Activated T-helper 2 cell treated with anti-CD3 and anti-CD28 coated beads, Interferon-gamma antibody, Interleukin-2, Interleukin-4, amounts not matched to agents 10 μg/mL and 5 μg/mL and 100 μg/mL, durations not matched to agents 14 hours and 24 hours and 36 hours (primary cell): Measurements from ENCODE around the gene CCDC51. TPM values are rescaled to one million over a fixed set of nuclear protein-coding genes. Genes with fewer than 3 reads are reported as not detected.

Experiments used
- DNase-seq: peaks from one replicate; pipeline ENCODE4 v3.0.0; 2021; ENCODE audit warnings: low spot score
- H3K27ac Mint-ChIP-seq: one replicate; pipeline ENCODE4 v1.8.0; 2021; ENCODE audit warnings: mixed read lengths
- H3K27me3 Mint-ChIP-seq: one replicate; pipeline ENCODE4 v1.8.0; 2021; ENCODE audit warnings: low read depth, mixed read lengths
- H3K36me3 Mint-ChIP-seq: one replicate; pipeline ENCODE4 v1.8.0; 2021; ENCODE audit warnings: low read depth, mixed read lengths
- H3K4me1 Mint-ChIP-seq: one replicate; pipeline ENCODE4 v1.8.0; 2021; ENCODE audit warnings: low read depth, mixed read lengths
- H3K4me3 Mint-ChIP-seq: one replicate; pipeline ENCODE4 v1.8.0; 2021; ENCODE audit warnings: low read depth, mild to moderate bottlenecking, moderate library complexity, mixed read lengths
- H3K9me3 Mint-ChIP-seq: one replicate; pipeline ENCODE4 v1.8.0; 2021; ENCODE audit warnings: mixed read lengths
- intact Hi-C: fragments of 100-400 bp; cut with micrococcal nuclease; formaldehyde crosslinking; loops from one replicate; pipeline ENCODE4 v1.15.1; 2023
- total RNA-seq: library from RNA; stranded (reverse); gene quantifications from 2 replicates; pipeline ENCODE4 v1.2.3, GENCODE V29; 2022

The CCDC51 gene
- total RNA-seq, 1 donor from 2014 or later = 22.2 TPM

DNA sequence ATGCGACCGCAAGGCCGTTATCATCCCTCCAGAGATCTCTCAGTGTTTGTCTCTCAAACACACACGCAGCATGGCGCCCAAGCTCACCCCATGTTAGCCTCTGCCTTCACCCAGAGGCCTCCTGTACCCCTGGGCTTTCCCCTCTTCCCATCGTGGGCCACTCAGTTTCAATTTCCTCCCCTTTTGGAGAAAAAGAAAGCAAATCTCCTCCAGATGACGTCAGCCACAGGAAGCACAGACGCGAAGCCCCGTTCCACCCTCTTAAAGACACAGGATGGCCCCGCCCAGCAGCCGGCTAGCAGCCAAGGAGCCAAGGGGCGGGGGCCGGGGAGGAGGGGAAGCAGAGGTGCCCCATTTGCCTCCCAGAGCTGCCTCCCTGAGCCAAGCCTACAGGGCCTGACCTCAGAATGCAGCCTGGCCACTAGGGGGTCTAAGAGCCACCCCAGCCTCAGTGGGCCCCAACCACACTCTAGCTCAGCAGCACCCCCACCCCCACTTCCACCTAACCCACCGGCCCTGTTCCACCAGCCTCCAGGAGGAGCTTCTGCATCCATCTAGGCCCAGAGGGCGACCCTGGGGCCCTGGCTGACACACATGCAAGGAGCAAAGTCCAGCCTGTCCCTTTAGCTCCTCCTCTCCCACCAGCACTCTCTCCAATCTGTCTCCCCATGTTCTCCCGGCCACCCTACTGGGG is 33.2 kb upstream of the CCDC51 start:
- peaks cover 27% of the 10 kb centered on the region for H3K36me3 Mint-ChIP-seq
- H3K4me1 Mint-ChIP-seq = peaks cover 47% of the 10 kb centered on the region
- no peaks in the 10 kb centered on the region for H3K27me3 Mint-ChIP-seq
- intact Hi-C loops = loop anchor here (2.0 to 10.0 kb wide), 5 partner anchors 26 to 190 kb away; partner anchors contain the start of genes ATRIP, CELSR3, PFKFB4 and SHISA5
- DNase-seq = peak; percentile 95
- H3K9me3 Mint-ChIP-seq = no peaks in the 10 kb centered on the region
- peak overlapping the region; percentile 93 for H3K27ac Mint-ChIP-seq
- H3K4me3 Mint-ChIP-seq = peak overlapping the region; percentile 76

- Mint-ChIP-seq H3K4me3 (peak overlapping the region; percentile 76), H3K36me3 (peaks cover 32% of the 10 kb centered on the region), H3K27me3 (no peaks in the 10 kb centered on the region), H3K27ac (peak overlapping the region; percentile 93), H3K4me1 (peaks cover 47% of the 10 kb centered on the region), H3K9me3 (no peaks in the 10 kb centered on the region)
- intact Hi-C loops = loop anchor here (2.0 to 10.0 kb wide), 5 partner anchors 26 to 190 kb away; partner anchors contain the start of genes ATRIP, CELSR3, PFKFB4 and SHISA5
- no peak for DNase-seq
Observed at GRCh38 chr3:48472673-48472922, 32.7 kb upstream of the CCDC51 start.

- Mint-ChIP-seq H3K4me1 (peaks cover 55% of the 10 kb centered on the region), H3K27ac (peak overlapping the region; percentile 78), H3K36me3 (peaks cover 52% of the 10 kb centered on the region), H3K4me3 (peak overlapping the region; percentile 11), H3K9me3 (no peaks in the 10 kb centered on the region), H3K27me3 (no peaks in the 10 kb centered on the region)
- intact Hi-C loops = loop anchor here (10.0 kb wide), 1 partner anchor 165 kb away; the partner anchor contains the start of gene SLC26A6
- DNase-seq = no peak
Observed at GRCh38 chr3:48470286-48470685, 30.4 kb upstream of the CCDC51 start.

GRCh38 chr3:48469046-48469915 is 29.4 kb upstream of the CCDC51 start:
- peak overlapping the region; percentile 50 for H3K27ac Mint-ChIP-seq
- intact Hi-C loops = no loop called here
- peaks cover 50% of the 10 kb centered on the region for H3K4me1 Mint-ChIP-seq
- H3K36me3 Mint-ChIP-seq = peaks cover 46% of the 10 kb centered on the region
- H3K9me3 Mint-ChIP-seq = no peaks in the 10 kb centered on the region
- H3K27me3 Mint-ChIP-seq = no peaks in the 10 kb centered on the region
- peak overlapping the region; percentile 45 for H3K4me3 Mint-ChIP-seq
- no peak for DNase-seq

DNA sequence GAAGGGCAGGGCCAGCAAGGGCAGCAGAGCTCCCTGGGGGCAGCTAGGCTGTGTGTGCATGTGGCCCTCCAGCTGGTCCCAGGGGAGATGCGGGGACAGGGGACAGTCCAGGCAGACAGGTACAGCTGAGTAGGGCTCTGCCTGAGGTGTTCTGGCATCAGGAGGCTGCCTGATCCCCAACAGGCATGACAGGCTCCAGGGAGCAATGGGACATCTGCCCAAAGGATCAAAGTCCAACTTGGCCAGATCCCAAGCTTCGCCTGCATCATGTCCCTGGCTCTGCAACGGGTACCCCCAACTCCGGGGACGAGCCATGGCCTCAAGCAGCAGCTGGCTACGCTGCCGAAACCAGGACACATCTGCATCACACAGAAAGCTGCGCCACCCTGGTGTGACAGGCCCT is 28.4 kb upstream of the CCDC51 start:
- Mint-ChIP-seq H3K27ac (peak overlapping the region; percentile 84), H3K4me1 (peaks cover 45% of the 10 kb centered on the region), H3K9me3 (no peaks in the 10 kb centered on the region), H3K36me3 (peaks cover 46% of the 10 kb centered on the region), H3K4me3 (peak overlapping the region; percentile 94), H3K27me3 (no peaks in the 10 kb centered on the region)
- no peak for DNase-seq
- intact Hi-C loops = no loop called here

DNA sequence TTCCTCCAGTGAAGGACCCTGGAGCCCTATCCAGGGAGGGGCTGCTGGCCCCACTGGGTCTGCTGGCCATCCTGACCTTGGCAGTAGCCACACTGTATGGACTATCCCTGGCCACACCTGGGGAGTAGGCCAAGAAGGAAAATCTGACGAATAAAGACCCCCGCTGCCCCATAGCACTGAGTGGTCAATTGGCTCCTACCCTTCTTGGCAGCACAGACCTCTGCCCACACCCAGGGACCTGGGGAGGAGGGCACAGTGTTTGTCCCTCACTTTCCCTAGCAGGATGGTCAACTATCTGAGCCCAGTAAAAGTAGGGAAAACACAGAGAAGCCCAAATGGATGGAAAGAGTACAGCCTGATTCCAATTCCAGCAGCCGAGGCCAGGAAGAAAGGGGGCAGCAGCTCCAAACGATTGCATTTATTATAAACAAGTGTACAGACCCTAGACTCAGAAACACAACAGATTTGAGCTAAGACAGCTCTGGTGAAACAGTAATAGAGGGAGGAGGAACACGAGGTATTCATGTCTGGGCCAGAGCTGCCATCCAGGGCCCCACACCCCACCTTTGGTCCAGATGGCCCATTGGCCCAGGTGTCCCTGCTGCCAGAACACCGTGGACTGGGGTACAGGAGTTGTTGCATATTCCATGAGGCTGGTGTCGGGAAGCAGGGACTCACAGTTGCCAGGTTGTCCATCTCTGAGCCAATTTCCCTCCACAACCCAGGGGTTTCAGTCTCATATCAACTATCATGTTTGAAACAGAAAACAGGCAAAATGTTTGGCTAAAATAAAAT is 27.8 kb upstream of the CCDC51 start:
- Mint-ChIP-seq H3K36me3 (peaks cover 46% of the 10 kb centered on the region), H3K9me3 (no peaks in the 10 kb centered on the region), H3K27me3 (no peaks in the 10 kb centered on the region), H3K4me1 (peaks cover 39% of the 10 kb centered on the region), H3K27ac (peak overlapping the region; percentile 84), H3K4me3 (peak overlapping the region; percentile 94)
- DNase-seq = no peak
- intact Hi-C loops = no loop called here

GRCh38 chr3:48467110-48467454 is 27.2 kb upstream of the CCDC51 start:
- H3K36me3 Mint-ChIP-seq = peaks cover 46% of the 10 kb centered on the region
- peaks cover 38% of the 10 kb centered on the region for H3K4me1 Mint-ChIP-seq
- peak overlapping the region; percentile 94 for H3K4me3 Mint-ChIP-seq
- H3K27ac Mint-ChIP-seq = peak overlapping the region; percentile 84
- no peaks in the 10 kb centered on the region for H3K9me3 Mint-ChIP-seq
- DNase-seq = no peak
- no peaks in the 10 kb centered on the region for H3K27me3 Mint-ChIP-seq
- intact Hi-C loops = no loop called here

DNA sequence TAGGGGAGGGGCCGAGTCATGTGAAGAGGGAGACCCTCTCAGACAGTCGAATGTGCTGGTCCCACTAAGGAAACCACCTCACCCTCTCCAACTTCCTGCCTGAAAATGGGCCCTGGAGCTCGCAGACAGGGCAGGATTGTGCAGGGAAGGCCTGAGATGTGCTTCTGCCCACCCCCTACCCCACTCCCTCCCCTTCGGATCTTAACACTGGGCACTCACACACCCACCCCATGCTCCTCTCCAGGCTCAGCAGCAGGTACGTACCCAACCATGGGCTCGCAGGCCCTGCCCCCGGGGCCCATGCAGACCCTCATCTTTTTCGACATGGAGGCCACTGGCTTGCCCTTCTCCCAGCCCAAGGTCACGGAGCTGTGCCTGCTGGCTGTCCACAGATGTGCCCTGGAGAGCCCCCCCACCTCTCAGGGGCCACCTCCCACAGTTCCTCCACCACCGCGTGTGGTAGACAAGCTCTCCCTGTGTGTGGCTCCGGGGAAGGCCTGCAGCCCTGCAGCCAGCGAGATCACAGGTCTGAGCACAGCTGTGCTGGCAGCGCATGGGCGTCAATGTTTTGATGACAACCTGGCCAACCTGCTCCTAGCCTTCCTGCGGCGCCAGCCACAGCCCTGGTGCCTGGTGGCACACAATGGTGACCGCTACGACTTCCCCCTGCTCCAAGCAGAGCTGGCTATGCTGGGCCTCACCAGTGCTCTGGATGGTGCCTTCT is 26.6 kb upstream of the CCDC51 start:
- H3K27ac Mint-ChIP-seq = peak overlapping the region; percentile 84
- peaks cover 36% of the 10 kb centered on the region for H3K4me1 Mint-ChIP-seq
- no peaks in the 10 kb centered on the region for H3K9me3 Mint-ChIP-seq
- DNase-seq = no peak
- intact Hi-C loops = no loop called here
- peak overlapping the region; percentile 94 for H3K4me3 Mint-ChIP-seq
- H3K36me3 Mint-ChIP-seq = peaks cover 46% of the 10 kb centered on the region
- H3K27me3 Mint-ChIP-seq = no peaks in the 10 kb centered on the region

- peak overlapping the region; percentile 94 for H3K4me3 Mint-ChIP-seq
- peak overlapping the region; percentile 84 for H3K27ac Mint-ChIP-seq
- H3K27me3 Mint-ChIP-seq = no peaks in the 10 kb centered on the region
- H3K36me3 Mint-ChIP-seq = peaks cover 54% of the 10 kb centered on the region
- H3K9me3 Mint-ChIP-seq = no peaks in the 10 kb centered on the region
- DNase-seq = peak; percentile 80
- intact Hi-C loops = no loop called here
- H3K4me1 Mint-ChIP-seq = peaks cover 36% of the 10 kb centered on the region
Observed at GRCh38 chr3:48465531-48466378, 25.8 kb upstream of the CCDC51 start.

- H3K36me3 Mint-ChIP-seq = peaks cover 56% of the 10 kb centered on the region
- no peaks in the 10 kb centered on the region for H3K27me3 Mint-ChIP-seq
- intact Hi-C loops = no loop called here
- peak overlapping the region; percentile 84 for H3K27ac Mint-ChIP-seq
- DNase-seq = no peak
- no peaks in the 10 kb centered on the region for H3K9me3 Mint-ChIP-seq
- H3K4me1 Mint-ChIP-seq = peaks cover 36% of the 10 kb centered on the region
- peak overlapping the region; percentile 94 for H3K4me3 Mint-ChIP-seq
Observed at GRCh38 chr3:48465237-48465530, 25.3 kb upstream of the CCDC51 start.

DNA sequence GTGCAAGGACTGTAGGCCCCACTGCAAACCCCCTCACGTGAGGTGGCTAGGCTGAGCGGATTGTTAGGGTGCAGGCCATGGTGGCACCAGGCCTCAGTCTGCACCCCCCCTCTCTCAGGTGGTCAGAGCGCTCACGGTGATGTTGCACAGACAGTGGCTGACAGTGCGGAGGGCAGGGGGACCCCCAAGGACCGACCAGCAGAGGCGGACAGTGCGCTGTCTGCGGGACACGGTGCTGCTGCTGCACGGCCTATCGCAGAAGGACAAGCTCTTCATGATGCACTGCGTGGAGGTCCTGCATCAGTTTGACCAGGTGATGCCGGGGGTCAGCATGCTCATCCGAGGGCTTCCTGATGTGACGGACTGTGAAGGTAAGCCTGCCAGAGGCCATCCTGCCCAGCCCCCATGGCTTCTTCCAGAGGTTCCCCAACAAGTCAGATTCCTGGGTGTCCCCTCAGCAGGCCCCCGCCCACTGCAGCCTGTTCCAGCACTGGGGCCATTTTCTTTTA is 24.8 kb upstream of the CCDC51 start:
- intact Hi-C loops = no loop called here
- no peaks in the 10 kb centered on the region for H3K9me3 Mint-ChIP-seq
- H3K27me3 Mint-ChIP-seq = no peaks in the 10 kb centered on the region
- peaks cover 33% of the 10 kb centered on the region for H3K4me1 Mint-ChIP-seq
- DNase-seq = no peak
- H3K4me3 Mint-ChIP-seq = no peak overlapping the region
- peaks cover 52% of the 10 kb centered on the region for H3K36me3 Mint-ChIP-seq
- no peak overlapping the region for H3K27ac Mint-ChIP-seq
